ENCODE data around the gene DHRSX. TPM values are rescaled to one million over a fixed set of nuclear protein-coding genes. Genes with fewer than 3 reads are reported as not detected.

Gene DHRSX
- total RNA-seq, 1 experiment from 2014 or later, result 14.0 TPM

DNA sequence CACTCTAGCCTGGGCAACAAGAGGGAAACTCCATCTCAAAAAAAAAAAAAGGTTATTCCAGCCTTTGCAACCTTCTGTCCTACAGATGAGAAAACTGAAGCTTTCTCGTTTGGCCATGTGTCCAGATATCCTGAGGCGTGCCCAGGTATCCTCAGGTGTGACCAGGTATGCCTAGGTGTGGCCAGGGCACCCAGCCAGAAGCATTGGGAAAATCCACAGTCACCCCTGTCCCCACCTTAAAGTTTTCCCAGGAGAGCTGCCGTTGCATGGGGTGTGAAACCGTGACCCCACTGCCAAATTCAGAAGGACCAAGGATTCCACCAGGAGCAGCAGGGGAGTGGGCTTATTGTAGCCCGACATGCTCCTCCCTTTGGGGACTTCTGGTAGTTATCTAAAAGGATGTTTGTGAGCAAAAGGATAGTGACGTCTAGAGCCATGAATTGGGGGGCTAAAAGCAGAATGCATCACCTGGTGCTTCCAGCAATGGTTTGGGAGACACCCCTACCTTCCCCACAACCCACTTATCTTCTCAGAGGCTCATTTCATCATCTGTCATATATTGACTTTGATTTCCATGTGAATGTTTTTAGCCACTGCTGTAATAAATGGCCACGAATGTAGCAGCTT, 4.0 kb upstream of the DHRSX start:
- Histone ChIP-seq H3K9ac (ENCODE audit: low read length) (no peak overlapping the region), H3K4me1 (ENCODE audit: low read length) (no peaks in the 10 kb centered on the region), H3K27me3 (ENCODE audit: low read length) (no peaks in the 10 kb centered on the region), H3K79me2 (ENCODE audit: low read length) (peaks cover 6% of the 10 kb centered on the region), H3K9me3 (ENCODE audit: low read length) (no peaks in the 10 kb centered on the region), H3K4me3 (ENCODE audit: low read length) (no peak overlapping the region), H3K36me3 (ENCODE audit: insufficient read depth, low read length) (no peaks in the 10 kb centered on the region), H3K27ac (ENCODE audit: low read length) (no peak overlapping the region), H3K9me2 (replicated peaks; ENCODE audit: insufficient read depth, low read length) (no peaks in the 10 kb centered on the region), H3K4me2 (ENCODE audit: low read depth, low read length, poor library complexity, severe bottlenecking) (no peak overlapping the region), H2AFZ (ENCODE audit: low read length) (no peak overlapping the region), H4K20me1 (ENCODE audit: insufficient read depth, low read depth, low read length) (no peaks in the 10 kb centered on the region)
- DNase-seq, result no peak

- Histone ChIP-seq H2AFZ (ENCODE audit: low read length) (no peak overlapping the region), H3K4me1 (ENCODE audit: low read length) (peaks cover 9% of the 10 kb centered on the region), H3K9me3 (ENCODE audit: low read length) (no peaks in the 10 kb centered on the region), H3K27me3 (ENCODE audit: low read length) (no peaks in the 10 kb centered on the region), H3K36me3 (ENCODE audit: insufficient read depth, low read length) (no peaks in the 10 kb centered on the region), H3K27ac (ENCODE audit: low read length) (no peak overlapping the region), H3K79me2 (ENCODE audit: low read length) (peaks cover 15% of the 10 kb centered on the region), H4K20me1 (ENCODE audit: insufficient read depth, low read depth, low read length) (no peaks in the 10 kb centered on the region), H3K9ac (ENCODE audit: low read length) (no peak overlapping the region), H3K4me2 (ENCODE audit: low read depth, low read length, poor library complexity, severe bottlenecking) (no peak overlapping the region), H3K4me3 (ENCODE audit: low read length) (no peak overlapping the region), H3K9me2 (replicated peaks; ENCODE audit: insufficient read depth, low read length) (no peaks in the 10 kb centered on the region)
- DNase-seq, result no peak
These were observed 3.1 kb upstream of the DHRSX start for GRCh38 chrX:2503591-2504500.

GRCh38 chrX:2502668-2503519, 2.1 kb upstream of the DHRSX start:
- no peaks in the 10 kb centered on the region for H3K9me3 ChIP-seq (ENCODE audit: low read length)
- no peak overlapping the region for H3K27ac ChIP-seq (ENCODE audit: low read length)
- H3K9ac ChIP-seq (ENCODE audit: low read length), result no peak overlapping the region
- no peak overlapping the region for H3K4me2 ChIP-seq (ENCODE audit: low read depth, low read length, poor library complexity, severe bottlenecking)
- DNase-seq, result no peak
- peaks cover 25% of the 10 kb centered on the region for H3K79me2 ChIP-seq (ENCODE audit: low read length)
- no peak overlapping the region for H2AFZ ChIP-seq (ENCODE audit: low read length)
- no peaks in the 10 kb centered on the region for H3K9me2 ChIP-seq (replicated peaks; ENCODE audit: insufficient read depth, low read length)
- no peaks in the 10 kb centered on the region for H3K27me3 ChIP-seq (ENCODE audit: low read length)
- H3K4me1 ChIP-seq (ENCODE audit: low read length), result peaks cover 14% of the 10 kb centered on the region
- H3K36me3 ChIP-seq (ENCODE audit: insufficient read depth, low read length), result no peaks in the 10 kb centered on the region
- H4K20me1 ChIP-seq (ENCODE audit: insufficient read depth, low read depth, low read length), result no peaks in the 10 kb centered on the region
- no peak overlapping the region for H3K4me3 ChIP-seq (ENCODE audit: low read length)

DNA sequence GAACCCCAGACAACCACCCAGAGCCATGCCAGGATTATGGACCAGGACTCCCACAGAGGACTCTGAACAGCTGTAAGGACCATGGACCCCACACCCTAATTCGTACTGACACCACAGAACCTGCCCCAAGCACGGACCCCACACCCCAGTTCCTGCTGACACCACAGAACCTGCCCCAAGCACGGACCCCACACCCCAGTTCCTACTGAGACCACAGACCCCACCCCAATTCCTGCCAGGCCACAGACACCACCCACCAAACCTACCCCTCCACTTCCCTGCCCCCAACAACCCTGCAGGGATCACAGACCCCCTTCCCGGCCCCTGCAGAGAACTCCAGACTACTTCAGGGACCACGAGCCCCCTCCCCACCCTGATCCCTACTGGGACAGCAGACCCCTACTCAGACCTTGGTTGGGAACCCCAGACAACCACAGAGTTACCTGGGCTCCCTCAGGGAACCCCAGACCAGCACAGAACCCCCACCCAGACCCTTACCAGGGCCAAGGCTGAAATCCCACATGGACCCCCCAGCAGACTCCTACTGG, 1.4 kb upstream of the DHRSX start:
- Histone ChIP-seq H3K4me1 (ENCODE audit: low read length) (peaks cover 14% of the 10 kb centered on the region), H2AFZ (ENCODE audit: low read length) (no peak overlapping the region), H3K27me3 (ENCODE audit: low read length) (no peaks in the 10 kb centered on the region), H3K79me2 (ENCODE audit: low read length) (peaks cover 32% of the 10 kb centered on the region), H3K4me2 (ENCODE audit: low read depth, low read length, poor library complexity, severe bottlenecking) (no peak overlapping the region), H3K4me3 (ENCODE audit: low read length) (no peak overlapping the region), H3K27ac (ENCODE audit: low read length) (no peak overlapping the region), H3K36me3 (ENCODE audit: insufficient read depth, low read length) (peaks cover 4% of the 10 kb centered on the region; the same call in 1 of the 2 replicates), H3K9me3 (ENCODE audit: low read length) (no peaks in the 10 kb centered on the region), H4K20me1 (ENCODE audit: insufficient read depth, low read depth, low read length) (no peaks in the 10 kb centered on the region), H3K9me2 (replicated peaks; ENCODE audit: insufficient read depth, low read length) (no peaks in the 10 kb centered on the region), H3K9ac (ENCODE audit: low read length) (no peak overlapping the region)
- DNase-seq, result no peak

DNA sequence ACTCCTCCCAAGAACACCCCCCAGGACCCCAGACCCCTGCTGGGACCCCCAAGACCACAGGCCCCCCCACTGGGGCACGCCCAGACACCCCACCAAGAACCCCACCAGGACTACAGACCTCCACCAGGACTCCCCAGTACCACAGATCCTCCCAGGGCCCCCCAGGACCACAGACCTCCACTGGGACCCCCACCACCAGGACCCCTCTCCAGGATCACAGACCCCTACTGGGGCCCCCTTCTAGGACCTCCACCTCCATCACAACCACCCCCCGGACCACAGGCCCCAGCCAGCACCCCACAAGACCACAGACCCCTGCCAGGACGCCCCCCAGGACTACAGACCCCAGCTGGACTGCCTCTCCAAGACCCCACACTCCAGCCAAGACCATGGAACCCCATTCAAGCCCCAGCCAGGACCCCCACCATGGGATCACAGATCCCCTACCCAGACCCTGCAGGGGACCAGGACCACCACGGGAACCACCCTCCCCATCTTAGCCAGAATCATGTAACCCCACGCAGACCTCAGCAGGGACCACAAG, 855 bp upstream of the DHRSX start:
- Histone ChIP-seq H3K4me2 (ENCODE audit: low read depth, low read length, poor library complexity, severe bottlenecking) (peak overlapping the region; percentile 83), H3K79me2 (ENCODE audit: low read length) (peaks cover 36% of the 10 kb centered on the region), H3K9me3 (ENCODE audit: low read length) (no peaks in the 10 kb centered on the region), H3K27ac (ENCODE audit: low read length) (no peak overlapping the region), H3K9me2 (replicated peaks; ENCODE audit: insufficient read depth, low read length) (no peaks in the 10 kb centered on the region), H3K36me3 (ENCODE audit: insufficient read depth, low read length) (peaks cover 4% of the 10 kb centered on the region; the same call in 1 of the 2 replicates), H3K4me3 (ENCODE audit: low read length) (peak overlapping the region; percentile 93), H2AFZ (ENCODE audit: low read length) (no peak overlapping the region), H3K9ac (ENCODE audit: low read length) (peak overlapping the region; percentile 97; the same call in 1 of the 2 replicates), H4K20me1 (ENCODE audit: insufficient read depth, low read depth, low read length) (no peaks in the 10 kb centered on the region), H3K27me3 (ENCODE audit: low read length) (no peaks in the 10 kb centered on the region), H3K4me1 (ENCODE audit: low read length) (peaks cover 14% of the 10 kb centered on the region)
- DNase-seq, result no peak

GRCh38 chrX:2500091-2500802, 529 bp downstream of the DHRSX start:
- DNase-seq, result peak; percentile 74
- Histone ChIP-seq H3K79me2 (ENCODE audit: low read length) (peaks cover 49% of the 10 kb centered on the region), H2AFZ (ENCODE audit: low read length) (peak overlapping the region; percentile 67; the same call in 1 of the 2 replicates)

GRCh38 chrX:2499507-2499906, 1.3 kb downstream of the DHRSX start:
- peaks cover 50% of the 10 kb centered on the region for H3K79me2 ChIP-seq (ENCODE audit: low read length)
- no peaks in the 10 kb centered on the region for H3K27me3 ChIP-seq (ENCODE audit: low read length)
- DNase-seq, result no peak
- 0 out of 2 replicates have a peak, but pooled peaks cover 6% of the 10 kb centered on the region for H4K20me1 ChIP-seq (ENCODE audit: insufficient read depth, low read depth, low read length)
- H3K9me2 ChIP-seq (replicated peaks; ENCODE audit: insufficient read depth, low read length), result no peaks in the 10 kb centered on the region
- peaks cover 14% of the 10 kb centered on the region for H3K4me1 ChIP-seq (ENCODE audit: low read length)
- peak overlapping the region; percentile 28 for H3K27ac ChIP-seq (ENCODE audit: low read length)
- peak overlapping the region; percentile 97 for H3K9ac ChIP-seq (ENCODE audit: low read length)
- peak overlapping the region; percentile 93 for H3K4me3 ChIP-seq (ENCODE audit: low read length)
- peaks cover 4% of the 10 kb centered on the region; the same call in 1 of the 2 replicates for H3K36me3 ChIP-seq (ENCODE audit: insufficient read depth, low read length)
- no peak overlapping the region for H2AFZ ChIP-seq (ENCODE audit: low read length)
- no peaks in the 10 kb centered on the region for H3K9me3 ChIP-seq (ENCODE audit: low read length)
- H3K4me2 ChIP-seq (ENCODE audit: low read depth, low read length, poor library complexity, severe bottlenecking), result peak overlapping the region; percentile 83

More at GRCh38 chrX:2500091-2500802, 529 bp downstream of the DHRSX start:
- Histone ChIP-seq H4K20me1 (ENCODE audit: insufficient read depth, low read depth, low read length) (0 out of 2 replicates have a peak, but pooled peaks cover 6% of the 10 kb centered on the region), H3K9me2 (replicated peaks; ENCODE audit: insufficient read depth, low read length) (no peaks in the 10 kb centered on the region), H3K9ac (ENCODE audit: low read length) (peak overlapping the region; percentile 97), H3K27ac (ENCODE audit: low read length) (peak overlapping the region; percentile 28), H3K36me3 (ENCODE audit: insufficient read depth, low read length) (peaks cover 4% of the 10 kb centered on the region; the same call in 1 of the 2 replicates), H3K4me2 (ENCODE audit: low read depth, low read length, poor library complexity, severe bottlenecking) (peak overlapping the region; percentile 83), H3K4me1 (ENCODE audit: low read length) (peaks cover 14% of the 10 kb centered on the region), H3K27me3 (ENCODE audit: low read length) (no peaks in the 10 kb centered on the region), H3K9me3 (ENCODE audit: low read length) (no peaks in the 10 kb centered on the region), H3K4me3 (ENCODE audit: low read length) (peak overlapping the region; percentile 93)
